ENCODE measurements around the gene VN1R5. TPM values are rescaled to one million over a fixed set of nuclear protein-coding genes. Genes with fewer than 3 reads are reported as not detected.
"Not testable (repeated sequence)": the region's sequence is repeated elsewhere in the genome, so short reads cannot be mapped to it uniquely, and the experiment has no call there.

The VN1R5 gene
- not detected for total RNA-seq
- polyA plus RNA-seq, result not detected
- long read RNA-seq, donor 1, result 0 reads
- long read RNA-seq, donor 2, result 0 reads
- long read RNA-seq, donor 3, result 0 reads

- H3K9me3 ChIP-seq; DNase-seq; intact Hi-C loops (cut with DNase I); H3K27ac ChIP-seq; ATAC-seq; H3K4me3 ChIP-seq; H3K27me3 ChIP-seq; H3K4me1 ChIP-seq; H3K36me3 ChIP-seq: not testable (repeated sequence)
- WGBS, 4 donors, result 59 to 83% (median 75%) methylated on average over 1 of the region's 1 CpG
Observed at GRCh38 chr1:247255772-247256171, at the start of gene VN1R5. Gene VN1R5, plus strand, starts transcription at chr1:247256072.

GRCh38 chr1:247209396-247209795 is 46.5 kb upstream of the VN1R5 start:
- 14 to 25% (median 19%) methylated on average over 2 of the region's 2 CpGs for whole genome bisulfite sequencing, 4 donors
- Histone ChIP-seq H3K4me3 (peak overlapping the region in 10 of 12 donors; percentile 58 to 100 (median 88)), H3K36me3 (peaks cover 0 to 19% (median 0%) of the 10 kb centered on the region in 9 donors), H3K27me3 (no peaks in the 10 kb centered on the region), H3K9me3 (no peaks in the 10 kb centered on the region), H3K4me1 (peaks cover 3 to 42% (median 19%) of the 10 kb centered on the region in 12 donors), H3K27ac (no peak overlapping the region)
- ATAC-seq, result no peak
- no peak for TF ChIP-seq POLR2A (IDR thresholded peaks at IDR 0.05)
- DNase-seq, result no peak
- intact Hi-C loops (cut with DNase I), result no loop called here

- no peaks in the 10 kb centered on the region for H3K9me3 ChIP-seq
- no peak for TF ChIP-seq CTCF (IDR thresholded peaks at IDR 0.05)
- TF ChIP-seq POLR2A (IDR thresholded peaks at IDR 0.05), result no peak
- ATAC-seq, result peak in 1 of 4 donors; percentile 1
- peak overlapping the region; percentile 83 to 95 (median 91) for H3K27ac ChIP-seq
- peaks cover 0 to 19% (median 0%) of the 10 kb centered on the region in 9 donors for H3K36me3 ChIP-seq
- no peaks in the 10 kb centered on the region for H3K27me3 ChIP-seq
- intact Hi-C loops (cut with DNase I), result loop anchor here in 6 of 10 donors (5.0 to 10.0 kb wide), 7 partner anchors 98 to 133 kb away; partner anchors contain the start of genes ZNF496 (in 4 of the 6), ZNF669 (in 2 of the 6) and ZNF670 (in 1 of the 6)
- no peak for DNase-seq
- peaks cover 3 to 37% (median 18%) of the 10 kb centered on the region in 12 donors for H3K4me1 ChIP-seq
- peak overlapping the region; percentile 53 to 100 (median 83) for H3K4me3 ChIP-seq
- 6 to 13% (median 8%) methylated on average over 5 of the region's 5 CpGs for whole genome bisulfite sequencing, 4 donors
Observed at GRCh38 chr1:247210062-247210375, 45.9 kb upstream of the VN1R5 start.

GRCh38 chr1:247210376-247211117 is 45.3 kb upstream of the VN1R5 start:
- intact Hi-C loops (cut with DNase I), result loop anchor here in 6 of 10 donors (5.0 to 10.0 kb wide), 7 partner anchors 98 to 133 kb away; partner anchors contain the start of genes ZNF496 (in 4 of the 6), ZNF669 (in 2 of the 6) and ZNF670 (in 1 of the 6)
- peak; percentile 98 to 99 (median 99) for DNase-seq
- H3K27ac ChIP-seq, result peak overlapping the region; percentile 83 to 95 (median 91)
- H3K27me3 ChIP-seq, result no peaks in the 10 kb centered on the region
- no peak for TF ChIP-seq CTCF (IDR thresholded peaks at IDR 0.05)
- peak in 1 of 2 donors; percentile 78 for TF ChIP-seq POLR2A (IDR thresholded peaks at IDR 0.05)
- H3K36me3 ChIP-seq, result peaks cover 0 to 19% (median 0%) of the 10 kb centered on the region in 9 donors
- peaks cover 3 to 37% (median 18%) of the 10 kb centered on the region in 12 donors for H3K4me1 ChIP-seq
- H3K4me3 ChIP-seq, result peak overlapping the region; percentile 53 to 100 (median 83)
- WGBS, 4 donors, result 0% methylated on average over 35 to 49 of the region's 49 CpGs
- peak; percentile 100 for ATAC-seq
- no peaks in the 10 kb centered on the region for H3K9me3 ChIP-seq

GRCh38 chr1:247211339-247211738 is 44.5 kb upstream of the VN1R5 start:
- H3K27ac ChIP-seq, result peak overlapping the region in 8 of 12 donors; percentile 83 to 95 (median 90)
- no peak for TF ChIP-seq CTCF (IDR thresholded peaks at IDR 0.05)
- DNase-seq, result no peak
- ATAC-seq, result no peak
- peaks cover 3 to 37% (median 18%) of the 10 kb centered on the region in 12 donors for H3K4me1 ChIP-seq
- H3K4me3 ChIP-seq, result peak overlapping the region in 5 of 12 donors; percentile 58 to 99 (median 91)
- intact Hi-C loops (cut with DNase I), result loop anchor here in 6 of 10 donors (5.0 to 10.0 kb wide), 7 partner anchors 99 to 134 kb away; partner anchors contain the start of genes ZNF496 (in 4 of the 6), ZNF669 (in 2 of the 6) and ZNF670 (in 1 of the 6)
- H3K9me3 ChIP-seq, result no peaks in the 10 kb centered on the region
- 48 to 58% (median 55%) methylated on average over 7 of the region's 7 CpGs for whole genome bisulfite sequencing, 4 donors
- H3K27me3 ChIP-seq, result no peaks in the 10 kb centered on the region
- peaks cover 0 to 11% (median 0%) of the 10 kb centered on the region in 9 donors for H3K36me3 ChIP-seq
